Measurements from ENCODE around the gene FURIN. TPM values are rescaled to one million over a fixed set of nuclear protein-coding genes. Genes with fewer than 3 reads are reported as not detected.
A peak's percentile ranks its signal among the peaks of the same experiment; 100 is the strongest.
"Not testable (repeated sequence)": the region's sequence is repeated elsewhere in the genome, so short reads cannot be mapped to it uniquely, and the experiment has no call there.

FURIN gene
- 432 TPM in 2 replicates for total RNA-seq

DNA sequence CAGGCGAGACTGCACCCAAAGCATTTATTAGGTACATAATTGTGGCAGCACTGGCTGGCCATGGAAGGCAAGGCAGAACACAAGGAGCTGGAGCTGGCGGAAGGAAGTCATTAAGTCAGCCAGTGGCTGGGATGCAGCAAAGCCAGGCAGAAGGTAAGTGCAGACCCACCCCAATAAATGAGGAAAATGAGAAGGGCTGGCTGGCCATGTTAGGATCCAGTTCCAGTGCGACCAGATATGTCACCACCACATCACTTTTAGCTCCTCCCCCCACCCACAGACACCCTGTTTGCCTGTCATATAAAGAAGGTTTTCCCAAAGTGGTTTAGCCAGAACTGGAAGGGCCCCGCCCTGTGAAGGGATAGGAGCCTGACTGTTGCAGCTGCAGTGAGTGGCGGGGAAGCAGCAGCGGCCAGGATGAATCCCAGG is at the start of gene FURIN:
FURIN (plus strand) TSS at position 328 of the 429 bp plus-strand sequence. CDS start 7,153 bp downstream, outside the sequence.
- intact Hi-C loops (cut with micrococcal nuclease), result no loop called here
- no peaks in the 10 kb centered on the region for H3K27me3 Mint-ChIP-seq
- peak within 1 kb of the TSS; percentile 96 for H3K27ac Mint-ChIP-seq
- H3K9me3 Mint-ChIP-seq, result no peaks in the 10 kb centered on the region
- H3K36me3 Mint-ChIP-seq (ENCODE audit: low read depth), result peaks cover 24% of the 10 kb centered on the region
- peak within 1 kb of the TSS; percentile 96 for H3K4me3 Mint-ChIP-seq
- no peak for DNase-seq
- peaks cover 56% of the 10 kb centered on the region for H3K4me1 Mint-ChIP-seq

- Mint-ChIP-seq H3K27ac (peak overlapping the region; percentile 85), H3K27me3 (no peaks in the 10 kb centered on the region), H3K9me3 (no peaks in the 10 kb centered on the region), H3K4me1 (peaks cover 67% of the 10 kb centered on the region), H3K36me3 (ENCODE audit: low read depth) (peaks cover 20% of the 10 kb centered on the region), H3K4me3 (no peak overlapping the region)
- intact Hi-C loops (cut with micrococcal nuclease), result loop anchor here (5.0 kb wide), 1 partner anchor 113 kb away; the partner anchor contains the start of gene HDDC3
- no peak for DNase-seq
Measured at GRCh38 chr15:90819390-90819789, 49.0 kb upstream of the FURIN start.

GRCh38 chr15:90819850-90820249 is 48.5 kb upstream of the FURIN start:
- no peaks in the 10 kb centered on the region for H3K27me3 Mint-ChIP-seq
- intact Hi-C loops (cut with micrococcal nuclease), result loop anchor here (5.0 kb wide), 1 partner anchor 112 kb away; the partner anchor contains the start of gene HDDC3
- peak overlapping the region; percentile 85 for H3K27ac Mint-ChIP-seq
- DNase-seq, result no peak
- H3K4me3 Mint-ChIP-seq, result no peak overlapping the region
- no peaks in the 10 kb centered on the region for H3K9me3 Mint-ChIP-seq
- peaks cover 66% of the 10 kb centered on the region for H3K4me1 Mint-ChIP-seq
- peaks cover 20% of the 10 kb centered on the region for H3K36me3 Mint-ChIP-seq (ENCODE audit: low read depth)

DNA sequence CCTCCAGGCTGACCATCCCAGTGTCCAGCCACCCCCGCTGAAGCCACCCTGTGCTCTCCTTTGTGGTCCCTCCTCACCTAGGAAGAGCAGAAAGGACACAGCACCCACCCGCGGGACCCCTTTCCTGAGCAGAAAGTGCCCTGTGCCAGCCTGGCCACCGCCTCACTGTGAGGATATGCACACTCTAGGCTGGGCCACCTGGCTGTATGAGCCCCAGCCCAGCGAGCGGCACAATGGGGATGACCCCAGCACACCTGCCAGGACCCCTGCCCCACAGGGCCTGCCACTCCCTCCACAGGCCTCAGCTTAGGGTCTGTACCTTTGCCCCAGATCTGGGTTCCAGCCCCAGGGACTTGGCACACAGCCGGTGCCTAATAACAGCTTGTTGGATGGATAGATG is 47.9 kb upstream of the FURIN start:
- intact Hi-C loops (cut with micrococcal nuclease), result no loop called here
- Mint-ChIP-seq H3K27me3 (no peaks in the 10 kb centered on the region), H3K4me3 (no peak overlapping the region), H3K4me1 (peaks cover 62% of the 10 kb centered on the region), H3K9me3 (no peaks in the 10 kb centered on the region), H3K27ac (peak overlapping the region; percentile 71), H3K36me3 (ENCODE audit: low read depth) (peaks cover 17% of the 10 kb centered on the region)
- DNase-seq, result no peak

GRCh38 chr15:90822204-90822955 is 46.0 kb upstream of the FURIN start:
- Mint-ChIP-seq H3K4me1 (peaks cover 55% of the 10 kb centered on the region), H3K36me3 (ENCODE audit: low read depth) (peaks cover 16% of the 10 kb centered on the region), H3K9me3 (no peaks in the 10 kb centered on the region), H3K27ac (peak overlapping the region; percentile 78), H3K4me3 (no peak overlapping the region), H3K27me3 (no peaks in the 10 kb centered on the region)
- intact Hi-C loops (cut with micrococcal nuclease), result no loop called here
- DNase-seq, result no peak

DNA sequence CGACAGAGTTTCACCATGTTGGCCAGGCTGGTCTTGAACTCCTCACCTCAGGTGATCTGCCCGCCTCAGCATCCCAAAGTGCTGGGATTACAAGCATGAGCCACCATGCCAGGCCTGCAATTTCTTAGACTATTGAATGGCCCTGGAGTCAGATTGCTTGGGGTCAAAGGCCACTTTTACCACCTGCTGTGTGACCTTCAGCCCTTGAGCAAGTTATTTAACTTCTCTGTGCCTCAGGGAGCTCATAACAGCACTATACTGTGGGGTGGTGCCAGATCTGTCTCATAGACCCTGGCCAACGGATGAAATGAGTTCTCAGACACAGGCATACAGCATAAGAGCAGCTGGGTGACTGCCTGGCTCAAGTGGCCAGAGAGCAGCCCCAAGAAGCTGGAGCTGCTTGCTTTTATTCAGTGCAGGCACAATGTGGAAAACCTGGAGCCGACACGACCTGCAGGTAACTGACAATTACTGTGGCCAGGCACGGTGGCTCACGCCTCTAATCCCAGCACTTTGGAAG is 44.9 kb upstream of the FURIN start:
- Mint-ChIP-seq H3K9me3 (no peaks in the 10 kb centered on the region), H3K4me3 (no peak overlapping the region), H3K27ac (no peak overlapping the region), H3K27me3 (no peaks in the 10 kb centered on the region), H3K4me1 (peaks cover 46% of the 10 kb centered on the region), H3K36me3 (ENCODE audit: low read depth) (peaks cover 21% of the 10 kb centered on the region)
- intact Hi-C loops (cut with micrococcal nuclease), result no loop called here
- no peak for DNase-seq

- Mint-ChIP-seq H3K4me1 (peaks cover 46% of the 10 kb centered on the region), H3K27ac (peak overlapping the region; percentile 49), H3K36me3 (ENCODE audit: low read depth) (peaks cover 23% of the 10 kb centered on the region)
- H3K27me3 Mint-ChIP-seq; H3K9me3 Mint-ChIP-seq; H3K4me3 Mint-ChIP-seq; DNase-seq; intact Hi-C loops (cut with micrococcal nuclease): not testable (repeated sequence)
Measured at GRCh38 chr15:90825115-90825899, 43.1 kb upstream of the FURIN start.

DNA sequence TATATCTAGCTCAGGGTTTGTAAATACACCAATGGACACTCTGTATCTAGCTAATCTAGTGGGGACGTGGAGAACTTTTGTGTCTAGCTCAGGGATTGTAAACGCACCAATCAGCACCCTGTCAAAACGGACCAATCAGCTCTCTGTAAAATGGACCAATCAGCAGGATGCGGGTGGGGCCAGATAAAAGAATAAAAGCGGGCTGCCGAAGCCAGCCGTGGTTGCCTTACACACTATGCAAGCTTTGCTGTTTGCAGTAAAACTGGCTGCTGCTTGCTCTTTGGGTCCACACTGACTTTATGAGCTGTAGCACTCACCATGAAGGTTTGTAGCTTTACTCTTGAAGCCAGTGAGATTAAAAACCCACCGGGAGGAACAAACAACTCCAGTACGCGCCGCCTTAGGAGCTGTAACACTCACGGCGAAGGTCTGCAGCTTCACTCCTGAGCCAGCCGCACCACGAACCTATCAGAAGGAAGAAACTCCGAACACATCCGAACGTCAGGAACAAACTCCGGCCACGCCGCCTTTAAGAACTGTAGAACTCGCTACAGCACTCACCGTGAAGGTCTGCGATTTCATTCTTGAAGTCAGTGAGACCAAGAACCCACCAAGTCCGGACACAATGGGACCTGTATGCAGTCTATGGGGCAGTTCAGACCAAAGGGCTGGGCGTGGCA is 42.0 kb upstream of the FURIN start:
- intact Hi-C loops (cut with micrococcal nuclease); DNase-seq; H3K9me3 Mint-ChIP-seq; H3K27me3 Mint-ChIP-seq: not testable (repeated sequence)
- Mint-ChIP-seq H3K27ac (peak overlapping the region; percentile 81), H3K4me3 (peak overlapping the region; percentile 21), H3K4me1 (peaks cover 52% of the 10 kb centered on the region), H3K36me3 (ENCODE audit: low read depth) (peaks cover 27% of the 10 kb centered on the region)

DNA sequence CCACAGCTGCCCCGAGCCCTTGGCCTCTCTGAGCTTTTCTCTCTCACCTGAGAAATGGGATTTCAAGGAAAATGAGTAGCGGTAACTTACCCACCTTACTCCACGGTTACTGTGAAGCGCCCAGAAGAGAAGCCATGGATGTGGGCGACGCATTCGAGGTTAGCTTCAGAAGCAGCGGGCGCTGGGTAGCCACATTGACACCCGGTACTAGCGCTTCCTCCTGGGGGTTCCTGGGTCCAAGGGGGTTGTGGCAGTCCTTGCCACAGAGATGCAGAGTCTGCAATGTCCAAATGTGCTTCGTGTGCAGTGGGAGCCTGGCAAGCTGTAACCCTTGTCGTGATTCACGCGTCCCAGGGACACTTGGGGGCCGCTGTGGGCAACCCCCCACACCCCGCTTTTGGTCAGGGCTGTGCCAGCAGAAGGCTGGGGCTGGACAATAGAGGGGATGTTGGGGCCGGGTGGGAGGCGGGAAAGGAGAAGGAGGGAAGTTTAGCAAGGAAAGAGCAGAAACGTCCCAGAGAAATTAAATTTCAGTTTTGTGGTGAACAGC is 41.4 kb upstream of the FURIN start:
- peak overlapping the region; percentile 28 for H3K4me3 Mint-ChIP-seq
- intact Hi-C loops (cut with micrococcal nuclease), result no loop called here
- H3K36me3 Mint-ChIP-seq (ENCODE audit: low read depth), result peaks cover 25% of the 10 kb centered on the region
- no peak for DNase-seq
- no peaks in the 10 kb centered on the region for H3K9me3 Mint-ChIP-seq
- peak overlapping the region; percentile 29 for H3K27ac Mint-ChIP-seq
- H3K4me1 Mint-ChIP-seq, result peaks cover 49% of the 10 kb centered on the region
- no peaks in the 10 kb centered on the region for H3K27me3 Mint-ChIP-seq

DNA sequence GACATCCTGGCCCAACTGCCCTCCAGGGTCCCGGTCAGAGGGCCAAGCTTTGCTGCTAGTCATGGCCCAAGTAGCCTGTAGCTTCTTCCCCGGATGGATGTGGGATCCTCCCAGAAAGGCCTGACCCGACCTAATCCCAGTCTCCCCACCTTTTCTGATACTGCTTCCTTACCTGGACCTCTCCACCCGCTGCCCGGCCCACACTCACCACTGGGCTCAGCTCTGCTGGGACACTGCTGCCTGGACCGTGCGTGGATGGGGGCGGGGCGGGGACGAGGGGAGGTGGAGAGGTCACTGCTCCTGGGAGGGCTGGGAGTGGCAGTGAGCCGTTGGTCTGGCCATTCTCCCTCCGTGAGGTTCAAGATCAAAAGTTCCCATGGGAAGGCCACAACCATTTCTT is 40.3 kb upstream of the FURIN start:
- Mint-ChIP-seq H3K36me3 (ENCODE audit: low read depth) (peaks cover 25% of the 10 kb centered on the region), H3K27ac (peak overlapping the region; percentile 83), H3K4me1 (peaks cover 52% of the 10 kb centered on the region), H3K27me3 (no peaks in the 10 kb centered on the region), H3K9me3 (no peaks in the 10 kb centered on the region), H3K4me3 (peak overlapping the region; percentile 35)
- DNase-seq, result no peak
- intact Hi-C loops (cut with micrococcal nuclease), result no loop called here

DNA sequence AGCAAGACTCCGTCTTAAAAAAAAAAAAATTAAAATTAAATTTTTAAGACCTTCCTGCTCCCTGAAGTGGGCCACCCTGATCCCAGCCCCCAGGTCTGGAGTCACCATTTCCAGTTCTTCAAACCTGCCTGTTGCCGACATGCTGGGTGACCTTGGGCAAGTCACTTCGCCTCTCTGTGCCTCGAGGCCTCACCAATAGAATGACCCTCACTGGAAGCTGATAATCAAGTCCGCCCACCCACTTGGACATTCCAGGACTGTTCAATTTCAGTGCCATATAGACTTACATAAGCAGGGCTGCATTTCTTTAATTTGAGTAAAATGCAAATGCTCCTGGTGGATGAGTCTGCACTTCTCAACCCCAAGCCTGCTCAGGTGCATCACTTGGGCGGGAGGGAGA is 39.3 kb upstream of the FURIN start:
- Mint-ChIP-seq H3K27me3 (no peaks in the 10 kb centered on the region), H3K36me3 (ENCODE audit: low read depth) (peaks cover 25% of the 10 kb centered on the region), H3K27ac (peak overlapping the region; percentile 98), H3K9me3 (no peaks in the 10 kb centered on the region), H3K4me1 (peaks cover 54% of the 10 kb centered on the region), H3K4me3 (peak overlapping the region; percentile 80)
- DNase-seq, result no peak
- intact Hi-C loops (cut with micrococcal nuclease), result no loop called here

- Mint-ChIP-seq H3K4me3 (peak overlapping the region; percentile 80), H3K27me3 (no peaks in the 10 kb centered on the region), H3K4me1 (peaks cover 55% of the 10 kb centered on the region), H3K36me3 (ENCODE audit: low read depth) (peaks cover 19% of the 10 kb centered on the region), H3K27ac (peak overlapping the region; percentile 98), H3K9me3 (no peaks in the 10 kb centered on the region)
- peak; percentile 94 for DNase-seq
- intact Hi-C loops (cut with micrococcal nuclease), result loop anchor here (1.0 to 10.0 kb wide), 6 partner anchors 8 to 935 kb away; partner anchors contain the start of gene AP3S2
Measured at GRCh38 chr15:90829942-90830440, 38.4 kb upstream of the FURIN start.

- no peak overlapping the region for H3K4me3 Mint-ChIP-seq
- no peak for DNase-seq
- H3K27me3 Mint-ChIP-seq, result no peaks in the 10 kb centered on the region
- peaks cover 13% of the 10 kb centered on the region for H3K36me3 Mint-ChIP-seq (ENCODE audit: low read depth)
- peak overlapping the region; percentile 73 for H3K27ac Mint-ChIP-seq
- H3K9me3 Mint-ChIP-seq, result no peaks in the 10 kb centered on the region
- peaks cover 72% of the 10 kb centered on the region for H3K4me1 Mint-ChIP-seq
- intact Hi-C loops (cut with micrococcal nuclease), result loop anchor here (10.0 kb wide), 1 partner anchor 940 kb away; the partner anchor contains the start of gene AP3S2
Measured at GRCh38 chr15:90834626-90835025, 33.8 kb upstream of the FURIN start.
